H9 (cell line): ENCODE results near the gene TGFBR2. TPM values are rescaled to one million over a fixed set of nuclear protein-coding genes. Genes with fewer than 3 reads are reported as not detected.

Experiments used
- DNase-seq: peaks from one replicate; pipeline ENCODE4 v3.0.0-alpha.2; 2017
- H2AFZ ChIP-seq: one replicate; pipeline ENCODE4 v1.6.1; 2013; ENCODE audit warnings: mild to moderate bottlenecking, low read length, control low read depth, moderate library complexity
- H2AK5ac ChIP-seq: 2 replicates; pipeline ENCODE4 v1.6.1; 2013; ENCODE audit warnings: low read length, control low read depth, mixed read lengths; ENCODE audit not compliant: insufficient read length
- H2BK120ac ChIP-seq: one replicate; pipeline ENCODE4 v1.6.1; 2013; ENCODE audit warnings: low read depth, mild to moderate bottlenecking, low read length, control low read depth, inconsistent platforms; ENCODE audit not compliant: poor library complexity, severe bottlenecking
- H2BK12ac ChIP-seq: 2 replicates; pipeline ENCODE4 v1.6.1; 2013; ENCODE audit warnings: low read length, control low read depth, mixed read lengths, low read depth; ENCODE audit not compliant: insufficient read length
- H2BK15ac ChIP-seq: 2 replicates; pipeline ENCODE4 v1.6.1; 2013; ENCODE audit warnings: low read depth, low read length, control low read depth
- H2BK20ac ChIP-seq: one replicate; pipeline ENCODE4 v1.6.1; 2013; ENCODE audit warnings: low read depth, mild to moderate bottlenecking, low read length, control low read depth, inconsistent platforms; ENCODE audit not compliant: poor library complexity, severe bottlenecking
- H2BK5ac ChIP-seq: 2 replicates; pipeline ENCODE4 v1.6.1; 2013; ENCODE audit warnings: low read length, control low read depth, mixed read lengths; ENCODE audit not compliant: insufficient read length
- H3K14ac ChIP-seq: 2 replicates; pipeline ENCODE4 v1.6.1; 2013; ENCODE audit warnings: low read length, control low read depth; ENCODE audit not compliant: insufficient read depth
- H3K18ac ChIP-seq: 2 replicates; pipeline ENCODE4 v1.6.1; 2013; ENCODE audit warnings: low read depth, mild to moderate bottlenecking, mixed read lengths, low read length, control low read depth; ENCODE audit not compliant: insufficient read length
- H3K23ac ChIP-seq: 2 replicates; pipeline ENCODE4 v1.6.1; 2013; ENCODE audit warnings: low read length, control low read depth, mixed read lengths, low read depth; ENCODE audit not compliant: insufficient read length
- H3K23me2 ChIP-seq: 2 replicates; pipeline ENCODE4 v1.6.1; 2013; ENCODE audit warnings: low read depth, mild to moderate bottlenecking, mixed read lengths, low read length, control low read depth; ENCODE audit not compliant: insufficient read length, poor library complexity, severe bottlenecking
- H3K27ac ChIP-seq: 2 replicates; pipeline ENCODE4 v1.5.1; 2013; ENCODE audit warnings: low read length, control low read depth, mixed read lengths, low read depth; ENCODE audit not compliant: insufficient read length
- H3K27me3 ChIP-seq: 2 replicates; pipeline ENCODE4 v1.6.1; 2013; ENCODE audit warnings: low read length, control low read depth, inconsistent platforms; ENCODE audit not compliant: insufficient read depth
- H3K4ac ChIP-seq: 2 replicates; pipeline ENCODE4 v1.6.1; 2013; ENCODE audit warnings: low read depth, mild to moderate bottlenecking, control low read depth, inconsistent platforms, low read length, moderate library complexity
- H3K4me1 ChIP-seq: 2 replicates; pipeline ENCODE4 v1.6.1; 2013; ENCODE audit warnings: low read length, control low read depth, inconsistent platforms; ENCODE audit not compliant: insufficient read depth
- H3K4me2 ChIP-seq: 2 replicates; pipeline ENCODE4 v1.6.1; 2013; ENCODE audit warnings: low read length, control low read depth, mixed read lengths; ENCODE audit not compliant: insufficient read length, insufficient read depth
- H3K56ac ChIP-seq: 2 replicates; pipeline ENCODE4 v1.6.1; 2013; ENCODE audit warnings: low read depth, mild to moderate bottlenecking, mixed read lengths, low read length, control low read depth; ENCODE audit not compliant: insufficient read length
- H3K79me1 ChIP-seq: 2 replicates; pipeline ENCODE4 v1.6.1; 2013; ENCODE audit warnings: low read depth, mild to moderate bottlenecking, moderate library complexity, low read length, control low read depth, inconsistent platforms; ENCODE audit not compliant: insufficient read depth, poor library complexity, severe bottlenecking
- H3K79me2 ChIP-seq: 2 replicates; pipeline ENCODE4 v1.6.1; 2013; ENCODE audit warnings: low read length, control low read depth, inconsistent platforms; ENCODE audit not compliant: insufficient read depth
- H3K9ac ChIP-seq: 2 replicates; pipeline ENCODE4 v1.6.1; 2013; ENCODE audit warnings: low read length, control low read depth, mixed read lengths; ENCODE audit not compliant: insufficient read length; ENCODE audit errors: extremely low read depth
- H3K9me3 ChIP-seq: one replicate; pipeline ENCODE4 v1.6.1; 2013; ENCODE audit warnings: low read depth, low read length, inconsistent platforms; ENCODE audit not compliant: control insufficient read depth
- H3T11ph ChIP-seq: one replicate; pipeline ENCODE4 v1.6.1; 2013; ENCODE audit warnings: mild to moderate bottlenecking, low read length, control low read depth, inconsistent platforms
- H4K20me1 ChIP-seq: one replicate; pipeline ENCODE4 v1.6.1; 2013; ENCODE audit not compliant: control insufficient read depth, insufficient read length, insufficient read depth
- H4K5ac ChIP-seq: 2 replicates; pipeline ENCODE4 v1.6.1; 2013; ENCODE audit warnings: low read depth, mild to moderate bottlenecking, mixed read lengths, low read length, control low read depth; ENCODE audit not compliant: insufficient read length
- H4K8ac ChIP-seq: replicated peaks from 2 replicates; pipeline ENCODE4 v1.6.1; 2013; ENCODE audit warnings: low read length, control low read depth, mixed read lengths, low read depth; ENCODE audit not compliant: insufficient read length
- H4K91ac ChIP-seq: 2 replicates; pipeline ENCODE4 v1.6.1; 2013; ENCODE audit warnings: low read depth, mild to moderate bottlenecking, moderate library complexity, mixed read lengths, low read length, control low read depth; ENCODE audit not compliant: insufficient read length
- H3K27ac Mint-ChIP-seq, 3 experiments: 2 replicates in 2 of 3; 3 replicates in 1 of 3; pipeline ENCODE4 v1.8.0; 2020 to 2021; ENCODE audit warnings: mixed read lengths in 3 of 3, mild to moderate bottlenecking in 1 of 3, moderate library complexity in 1 of 3
- H3K27me3 Mint-ChIP-seq: 2 replicates; pipeline ENCODE4 v1.8.0; 2021; ENCODE audit warnings: low read depth, mild to moderate bottlenecking, moderate library complexity, mixed read lengths
- H3K36me3 Mint-ChIP-seq, 3 experiments: 2 replicates in 2 of 3; 3 replicates in 1 of 3; pipeline ENCODE4 v1.8.0; 2020 to 2021; ENCODE audit warnings: low read depth in 3 of 3, mixed read lengths in 3 of 3; ENCODE audit not compliant: insufficient read depth in 1 of 3
- H3K4me1 Mint-ChIP-seq, 2 experiments: 2 replicates each; pipeline ENCODE4 v1.8.0; 2020; ENCODE audit warnings: mixed read lengths in 2 of 2
- H3K4me3 Mint-ChIP-seq, 2 experiments: 2 replicates in 1 of 2; 3 replicates in 1 of 2; pipeline ENCODE4 v1.8.0; 2020 to 2021; ENCODE audit warnings: mild to moderate bottlenecking in 2 of 2, mixed read lengths in 2 of 2, moderate library complexity in 1 of 2
- H3K9me3 Mint-ChIP-seq, 2 experiments: 2 replicates in 1 of 2; 3 replicates in 1 of 2; pipeline ENCODE4 v1.8.0; 2020; ENCODE audit warnings: mild to moderate bottlenecking in 2 of 2, mixed read lengths in 2 of 2, moderate library complexity in 1 of 2
- WGBS: extraction: QIAGEN DNeasy Blood & Tissue Kit; methylation state at CpG from one replicate; pipeline ENCODE4 v1.1.7; 2013; ENCODE audit warnings: missing lambda C conversion rate, low lambda C conversion rate, mixed read lengths; ENCODE audit not compliant: insufficient read length; ENCODE audit errors: extremely low coverage; 5-methylcytosine and 5-hydroxymethylcytosine counted together
- total RNA-seq: library from RNA; stranded (reverse); gene quantifications from 2 replicates; pipeline ENCODE4 v1.2.1, GENCODE V29; 2021
- TF ChIP-seq, protein P1 (sequence below): fragments of 200-600 bp; sonication (generic); conservative IDR thresholded peaks from 3 replicates; pipeline ENCODE4 v1.8.0; 2021; ENCODE audit warnings: antibody characterized with exemption, mild to moderate bottlenecking

The TGFBR2 gene
- total RNA-seq, 1 experiment from 2014 or later, result 10.6 TPM

DNA sequence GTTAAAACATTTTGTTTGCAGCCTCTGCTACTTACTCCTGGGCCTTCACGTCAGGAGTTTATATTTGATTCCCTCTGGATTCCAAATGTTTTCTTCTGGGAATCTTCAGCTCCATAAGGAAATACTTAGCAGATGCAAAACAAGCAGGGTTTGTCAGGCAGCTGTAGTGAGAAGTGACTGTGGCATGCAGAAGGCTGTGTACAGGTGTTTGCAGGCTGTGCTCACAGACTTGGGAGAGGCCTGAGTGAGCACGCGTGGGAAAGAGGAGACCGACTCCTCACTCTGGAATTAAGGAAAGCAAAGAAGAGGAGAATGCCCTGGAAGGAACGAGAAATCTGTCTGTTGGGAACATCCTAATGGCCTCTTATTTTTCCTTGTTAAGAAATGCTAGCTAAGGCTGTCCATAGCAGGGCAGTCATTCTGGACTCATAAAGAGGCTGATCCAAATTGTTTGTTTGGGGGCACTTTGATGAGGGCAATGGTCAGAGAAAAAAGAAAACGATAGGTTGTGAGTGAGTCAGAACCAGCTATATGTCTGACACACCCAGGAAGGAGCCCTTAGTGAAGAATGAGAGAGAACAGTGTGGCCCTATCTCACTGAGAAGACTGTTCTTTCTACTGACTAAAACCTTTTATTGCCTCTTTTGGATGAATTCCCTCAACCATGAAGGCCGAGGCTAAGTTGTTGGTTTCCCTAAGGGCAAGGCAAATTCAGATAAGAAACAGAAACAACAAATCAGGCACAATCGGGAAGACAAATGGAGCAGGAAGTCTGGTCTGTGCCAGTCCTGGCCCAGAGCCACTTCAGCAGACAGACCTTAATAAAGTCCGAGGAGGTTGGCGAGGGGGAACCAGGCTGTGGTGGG lies 82.6 kb downstream of the TGFBR2 start:
- Histone ChIP-seq H2BK5ac (no peak overlapping the region), H2AK5ac (no peak overlapping the region), H3K14ac (no peak overlapping the region), H3K4me1 (no peaks in the 10 kb centered on the region), H3K4ac (no peak overlapping the region), H4K20me1 (no peaks in the 10 kb centered on the region), H3K9me3 (no peaks in the 10 kb centered on the region), H2BK120ac (no peak overlapping the region), H3K23ac (no peak overlapping the region), H2BK20ac (no peak overlapping the region), H3K56ac (no peak overlapping the region), H4K91ac (no peak overlapping the region), H3K79me2 (no peaks in the 10 kb centered on the region), H4K8ac (no peak overlapping the region), H3K27me3 (no peaks in the 10 kb centered on the region), H2AFZ (no peak overlapping the region), H3K18ac (no peak overlapping the region), H3K9ac (no peak overlapping the region), H2BK15ac (no peak overlapping the region), H3K79me1 (no peaks in the 10 kb centered on the region), H2BK12ac (no peak overlapping the region), H3K23me2 (no peaks in the 10 kb centered on the region), H3K4me2 (no peak overlapping the region), H3K27ac (no peak overlapping the region), H3T11ph (no peak overlapping the region), H4K5ac (no peak overlapping the region)
- Mint-ChIP-seq H3K27me3 (no peaks in the 10 kb centered on the region), H3K4me1 (peaks cover 11 to 15% of the 10 kb centered on the region in 2 experiments), H3K36me3 (peaks cover 36 to 59% (median 40%) of the 10 kb centered on the region in 3 experiments), H3K9me3 (no peaks in the 10 kb centered on the region), H3K27ac (peak overlapping the region in 2 of 3 experiments; percentile 63 to 73; a peak in 2 of 7 replicates), H3K4me3 (no peak overlapping the region)
- no peak for DNase-seq
- TF ChIP-seq, protein P1, sequence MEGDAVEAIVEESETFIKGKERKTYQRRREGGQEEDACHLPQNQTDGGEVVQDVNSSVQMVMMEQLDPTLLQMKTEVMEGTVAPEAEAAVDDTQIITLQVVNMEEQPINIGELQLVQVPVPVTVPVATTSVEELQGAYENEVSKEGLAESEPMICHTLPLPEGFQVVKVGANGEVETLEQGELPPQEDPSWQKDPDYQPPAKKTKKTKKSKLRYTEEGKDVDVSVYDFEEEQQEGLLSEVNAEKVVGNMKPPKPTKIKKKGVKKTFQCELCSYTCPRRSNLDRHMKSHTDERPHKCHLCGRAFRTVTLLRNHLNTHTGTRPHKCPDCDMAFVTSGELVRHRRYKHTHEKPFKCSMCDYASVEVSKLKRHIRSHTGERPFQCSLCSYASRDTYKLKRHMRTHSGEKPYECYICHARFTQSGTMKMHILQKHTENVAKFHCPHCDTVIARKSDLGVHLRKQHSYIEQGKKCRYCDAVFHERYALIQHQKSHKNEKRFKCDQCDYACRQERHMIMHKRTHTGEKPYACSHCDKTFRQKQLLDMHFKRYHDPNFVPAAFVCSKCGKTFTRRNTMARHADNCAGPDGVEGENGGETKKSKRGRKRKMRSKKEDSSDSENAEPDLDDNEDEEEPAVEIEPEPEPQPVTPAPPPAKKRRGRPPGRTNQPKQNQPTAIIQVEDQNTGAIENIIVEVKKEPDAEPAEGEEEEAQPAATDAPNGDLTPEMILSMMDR, result no peak
- no CpG with 5 or more reads among the region's 10 CpGs for WGBS
